Activated T-helper 17 cell treated with anti-CD3 and anti-CD28 coated beads, Interleukin-2, amount 50 U/mL, for 72 hours (primary cell): ENCODE data around the gene TMEM150A. TPM values are rescaled to one million over a fixed set of nuclear protein-coding genes. Genes with fewer than 3 reads are reported as not detected.
A peak's percentile ranks its signal among the peaks of the same experiment; 100 is the strongest.
"Not testable (repeated sequence)": the region's sequence is repeated elsewhere in the genome, so short reads cannot be mapped to it uniquely, and the experiment has no call there.

Experiments used
- ATAC-seq: fragments of 150-1000 bp; cut with Tn5 transposase; replicated peaks from 2 replicates; pipeline ENCODE4 v1.10.0; 2021; ENCODE audit warnings: mild to moderate bottlenecking, moderate library complexity
- H3K27ac Mint-ChIP-seq: one replicate; pipeline ENCODE4 v1.8.0; 2022; ENCODE audit warnings: mixed read lengths
- H3K27me3 Mint-ChIP-seq: one replicate; pipeline ENCODE4 v1.8.0; 2022; ENCODE audit warnings: mixed read lengths
- H3K36me3 Mint-ChIP-seq: one replicate; pipeline ENCODE4 v1.8.0; 2022; ENCODE audit warnings: low read depth, mild to moderate bottlenecking, mixed read lengths
- H3K4me1 Mint-ChIP-seq: one replicate; pipeline ENCODE4 v1.8.0; 2022; ENCODE audit warnings: mixed read lengths
- H3K4me3 Mint-ChIP-seq: one replicate; pipeline ENCODE4 v1.8.0; 2022; ENCODE audit warnings: mild to moderate bottlenecking, mixed read lengths
- H3K9me3 Mint-ChIP-seq: one replicate; pipeline ENCODE4 v1.8.0; 2022; ENCODE audit warnings: mixed read lengths
- total RNA-seq, 2 donors: library from RNA; stranded (reverse); gene quantifications; one replicate each; pipeline ENCODE4 v1.2.3, GENCODE V29; 2022

Gene TMEM150A
- total RNA-seq, 2 donors from 2014 or later: 3.3 to 3.7 TPM

GRCh38 chr2:85623991-85624390 lies 21.5 kb upstream of the TMEM150A start:
- H3K4me3 Mint-ChIP-seq: no peak overlapping the region
- H3K27me3 Mint-ChIP-seq: no peaks in the 10 kb centered on the region
- peaks cover 95% of the 10 kb centered on the region for H3K36me3 Mint-ChIP-seq
- no peak overlapping the region for H3K27ac Mint-ChIP-seq
- ATAC-seq: no peak
- peaks cover 7% of the 10 kb centered on the region for H3K4me1 Mint-ChIP-seq
- H3K9me3 Mint-ChIP-seq: no peaks in the 10 kb centered on the region

- Mint-ChIP-seq H3K9me3 (no peaks in the 10 kb centered on the region), H3K4me3 (no peak overlapping the region), H3K27me3 (no peaks in the 10 kb centered on the region), H3K36me3 (peaks cover 85% of the 10 kb centered on the region), H3K4me1 (peaks cover 9% of the 10 kb centered on the region), H3K27ac (no peak overlapping the region)
- ATAC-seq: no peak
Measured at GRCh38 chr2:85621338-85621737, 18.8 kb upstream of the TMEM150A start.

- no peak for ATAC-seq
- Mint-ChIP-seq H3K4me3 (no peak overlapping the region), H3K36me3 (peaks cover 73% of the 10 kb centered on the region), H3K27ac (no peak overlapping the region), H3K27me3 (no peaks in the 10 kb centered on the region), H3K4me1 (peaks cover 9% of the 10 kb centered on the region), H3K9me3 (no peaks in the 10 kb centered on the region)
Measured at GRCh38 chr2:85619617-85620016, 17.1 kb upstream of the TMEM150A start.

GRCh38 chr2:85617723-85618122 lies 15.2 kb upstream of the TMEM150A start:
- H3K27ac Mint-ChIP-seq: peak overlapping the region; percentile 96
- ATAC-seq, H3K9me3 Mint-ChIP-seq, H3K27me3 Mint-ChIP-seq, H3K4me1 Mint-ChIP-seq: not testable (repeated sequence)
- peaks cover 54% of the 10 kb centered on the region for H3K36me3 Mint-ChIP-seq
- H3K4me3 Mint-ChIP-seq: peak overlapping the region; percentile 95

GRCh38 chr2:85615413-85615728 lies 12.9 kb upstream of the TMEM150A start:
- no peak for ATAC-seq
- Mint-ChIP-seq H3K9me3 (no peaks in the 10 kb centered on the region), H3K4me3 (peak overlapping the region; percentile 95), H3K27me3 (no peaks in the 10 kb centered on the region), H3K36me3 (peaks cover 32% of the 10 kb centered on the region), H3K27ac (no peak overlapping the region), H3K4me1 (peaks cover 5% of the 10 kb centered on the region)

GRCh38 chr2:85614757-85615156 lies 12.3 kb upstream of the TMEM150A start:
- ATAC-seq, H3K27ac Mint-ChIP-seq: not testable (repeated sequence)

GRCh38 chr2:85613717-85614515 lies 11.4 kb upstream of the TMEM150A start:
- peak overlapping the region; percentile 98 for H3K4me3 Mint-ChIP-seq
- H3K4me1 Mint-ChIP-seq: peaks cover 1% of the 10 kb centered on the region
- no peak overlapping the region for H3K27ac Mint-ChIP-seq

More at GRCh38 chr2:85614757-85615156, 12.3 kb upstream of the TMEM150A start:
- H3K27me3 Mint-ChIP-seq, H3K4me1 Mint-ChIP-seq, H3K9me3 Mint-ChIP-seq: not testable (repeated sequence)
- peaks cover 36% of the 10 kb centered on the region for H3K36me3 Mint-ChIP-seq
- H3K4me3 Mint-ChIP-seq: peak overlapping the region; percentile 95

GRCh38 chr2:85611705-85612587 lies 9.4 kb upstream of the TMEM150A start, which contains the start of gene C2orf68:
TSS of gene C2orf68 (minus strand) at chr2:85612066. CDS start at chr2:85611984, 82 bp downstream.
- H3K9me3 Mint-ChIP-seq: no peaks in the 10 kb centered on the region
- H3K4me3 Mint-ChIP-seq: peak within 1 kb of the TSS; percentile 98
- no peaks in the 10 kb centered on the region for H3K27me3 Mint-ChIP-seq
- peaks cover 38% of the 10 kb centered on the region for H3K36me3 Mint-ChIP-seq
- peaks cover 3% of the 10 kb centered on the region for H3K4me1 Mint-ChIP-seq
- ATAC-seq: peak; percentile 82
- H3K27ac Mint-ChIP-seq: peak within 1 kb of the TSS; percentile 98

More at GRCh38 chr2:85613717-85614515, 11.4 kb upstream of the TMEM150A start:
- Mint-ChIP-seq H3K9me3 (no peaks in the 10 kb centered on the region), H3K27me3 (no peaks in the 10 kb centered on the region), H3K36me3 (peaks cover 37% of the 10 kb centered on the region)
- ATAC-seq: no peak

- H3K36me3 Mint-ChIP-seq: peaks cover 43% of the 10 kb centered on the region
- ATAC-seq: peak; percentile 23
- H3K27me3 Mint-ChIP-seq: no peaks in the 10 kb centered on the region
- peaks cover 3% of the 10 kb centered on the region for H3K4me1 Mint-ChIP-seq
- H3K4me3 Mint-ChIP-seq: peak overlapping the region; percentile 98
- H3K9me3 Mint-ChIP-seq: no peaks in the 10 kb centered on the region
- peak overlapping the region; percentile 98 for H3K27ac Mint-ChIP-seq
Measured at GRCh38 chr2:85611217-85611704, 8.8 kb upstream of the TMEM150A start.

- H3K4me1 Mint-ChIP-seq: peaks cover 17% of the 10 kb centered on the region
- no peak overlapping the region for H3K27ac Mint-ChIP-seq
- no peaks in the 10 kb centered on the region for H3K9me3 Mint-ChIP-seq
- no peak overlapping the region for H3K4me3 Mint-ChIP-seq
- ATAC-seq: no peak
- H3K36me3 Mint-ChIP-seq: peaks cover 43% of the 10 kb centered on the region
- H3K27me3 Mint-ChIP-seq: no peaks in the 10 kb centered on the region
Measured at GRCh38 chr2:85607268-85608215, 5.0 kb upstream of the TMEM150A start.

- Mint-ChIP-seq H3K36me3 (peaks cover 43% of the 10 kb centered on the region), H3K9me3 (no peaks in the 10 kb centered on the region), H3K4me1 (peaks cover 17% of the 10 kb centered on the region), H3K27me3 (no peaks in the 10 kb centered on the region), H3K4me3 (no peak overlapping the region), H3K27ac (no peak overlapping the region)
- no peak for ATAC-seq
Measured at GRCh38 chr2:85606116-85606455, 3.6 kb upstream of the TMEM150A start.

- Mint-ChIP-seq H3K27ac (no peak overlapping the region), H3K9me3 (no peaks in the 10 kb centered on the region), H3K4me3 (no peak overlapping the region)
Measured at GRCh38 chr2:85605406-85606115, 3.1 kb upstream of the TMEM150A start.

GRCh38 chr2:85604568-85605339 lies 2.3 kb upstream of the TMEM150A start:
- Mint-ChIP-seq H3K27me3 (no peaks in the 10 kb centered on the region), H3K4me3 (no peak overlapping the region), H3K36me3 (peaks cover 35% of the 10 kb centered on the region), H3K4me1 (peaks cover 17% of the 10 kb centered on the region), H3K9me3 (no peaks in the 10 kb centered on the region), H3K27ac (no peak overlapping the region)
- ATAC-seq: no peak

More at GRCh38 chr2:85605406-85606115, 3.1 kb upstream of the TMEM150A start:
- H3K27me3 Mint-ChIP-seq: no peaks in the 10 kb centered on the region
- H3K4me1 Mint-ChIP-seq: peaks cover 17% of the 10 kb centered on the region
- no peak for ATAC-seq
- peaks cover 43% of the 10 kb centered on the region for H3K36me3 Mint-ChIP-seq
